ENCODE data around the gene AGAP1.

GRCh38 chr2:235614900-235615712, 121.3 kb downstream of the AGAP1 start:
- no peak for TF ChIP-seq CTCF (conservative IDR thresholded peaks at IDR 0.05; ENCODE audit: low read length)
- TF ChIP-seq EZH2phosphoT487 (IDR thresholded peaks at IDR 0.05; ENCODE audit: borderline replicate concordance, low read depth, low read length) = no peak

Data from OCI-LY7 (cell line).